Astrocyte of the hippocampus (primary cell): Measurements from ENCODE around the gene ARHGAP25.
"Not testable (repeated sequence)": the region's sequence is repeated elsewhere in the genome, so short reads cannot be mapped to it uniquely, and the experiment has no call there.

ENCODE experiments used
- DNase-seq: peaks from one replicate; pipeline ENCODE4 v3.0.0; 2011; ENCODE audit warnings: low read depth, low spot score

The ARHGAP25 gene

DNA sequence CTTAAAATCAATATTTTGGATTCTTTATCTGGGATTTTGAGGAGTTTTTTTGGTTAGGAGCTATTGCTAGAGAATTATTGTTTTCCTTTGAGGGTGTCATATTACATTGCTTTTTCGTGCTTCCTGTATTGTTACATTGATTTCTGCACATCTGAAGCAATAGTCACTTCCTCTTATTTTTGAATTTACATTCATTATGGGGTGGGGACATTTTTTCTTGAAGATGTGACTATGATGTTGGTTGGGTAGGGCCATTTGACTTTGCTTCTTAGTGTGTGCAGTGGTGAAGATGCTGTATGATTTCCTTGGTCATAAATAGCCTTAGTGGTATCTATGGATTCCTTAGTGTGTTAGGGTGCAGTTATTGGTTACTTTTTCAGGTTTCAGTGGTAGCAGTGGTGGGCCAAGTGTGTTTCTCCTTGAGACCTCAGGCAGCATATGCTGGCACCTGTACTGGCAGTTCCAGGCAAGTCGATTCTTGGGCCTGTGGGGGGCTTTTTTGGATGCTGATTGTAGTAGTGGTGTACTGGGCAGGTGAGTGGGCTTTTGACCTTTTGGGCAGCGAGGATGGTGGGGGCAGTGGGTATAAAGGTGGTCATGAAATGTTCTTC, 61.8 kb downstream of the ARHGAP25 start:
- DNase-seq, result no peak

DNA sequence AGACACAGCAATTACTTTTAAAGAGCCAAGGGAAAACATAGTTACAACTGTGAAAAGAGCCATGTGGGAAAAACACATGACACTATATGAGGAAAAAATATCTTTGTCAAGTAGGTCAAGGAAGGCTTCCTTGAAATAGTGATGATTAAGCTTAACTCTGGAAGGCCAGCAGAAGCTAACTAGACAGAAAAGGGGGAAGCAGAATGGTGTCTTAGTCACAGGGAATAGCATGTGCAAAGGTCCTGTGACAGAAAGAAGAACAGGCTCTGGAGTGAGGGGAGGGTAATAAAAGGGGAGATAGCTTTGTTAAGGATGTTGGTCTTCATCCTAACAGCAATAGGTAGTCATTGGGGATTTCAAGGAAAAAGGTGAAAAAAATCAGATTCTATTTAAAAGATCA, 64.0 kb downstream of the ARHGAP25 start:
- DNase-seq, result no peak

DNA sequence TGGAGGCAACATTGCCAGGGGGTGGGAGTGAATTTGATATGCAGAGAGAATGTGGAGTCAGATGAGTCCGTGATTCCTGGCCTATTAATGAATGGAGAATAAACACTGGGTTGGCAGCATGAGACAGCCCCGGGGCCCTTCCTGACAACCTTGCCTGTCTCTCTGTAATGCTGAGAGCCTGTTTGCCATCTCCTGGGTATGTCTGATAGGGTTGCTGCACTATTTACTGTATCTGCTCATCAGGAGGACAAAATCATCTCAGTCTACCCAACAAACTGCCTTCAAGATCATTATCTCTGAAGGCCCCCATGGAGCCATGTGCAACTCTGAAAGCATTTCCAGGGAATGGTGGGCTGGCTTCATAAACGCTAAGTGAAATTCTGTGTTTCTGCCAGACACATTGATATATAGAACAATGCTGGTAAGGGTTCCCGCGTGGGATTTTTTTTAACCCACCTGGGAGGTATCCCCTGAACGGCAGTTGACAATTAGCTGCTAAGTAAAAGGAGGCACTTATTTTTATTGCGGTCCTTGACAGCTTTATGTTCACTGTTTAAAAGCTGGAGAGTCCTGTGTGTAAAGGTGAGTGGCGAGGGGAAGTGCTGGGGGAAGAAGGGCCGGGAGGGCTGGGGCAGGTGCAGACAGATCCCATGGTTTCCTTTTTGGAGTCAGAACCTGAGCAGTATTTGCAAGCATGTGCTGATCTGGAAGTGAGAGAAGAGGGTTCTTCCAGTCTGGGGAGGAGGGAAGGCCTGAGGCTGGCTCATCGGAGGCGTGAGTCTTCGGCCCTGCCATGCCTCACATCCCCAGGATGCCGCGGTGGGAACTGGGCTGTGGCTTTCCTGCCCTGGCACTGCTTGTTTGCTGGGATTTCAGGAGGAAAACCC, 64.8 kb downstream of the ARHGAP25 start:
- no peak for DNase-seq

DNA sequence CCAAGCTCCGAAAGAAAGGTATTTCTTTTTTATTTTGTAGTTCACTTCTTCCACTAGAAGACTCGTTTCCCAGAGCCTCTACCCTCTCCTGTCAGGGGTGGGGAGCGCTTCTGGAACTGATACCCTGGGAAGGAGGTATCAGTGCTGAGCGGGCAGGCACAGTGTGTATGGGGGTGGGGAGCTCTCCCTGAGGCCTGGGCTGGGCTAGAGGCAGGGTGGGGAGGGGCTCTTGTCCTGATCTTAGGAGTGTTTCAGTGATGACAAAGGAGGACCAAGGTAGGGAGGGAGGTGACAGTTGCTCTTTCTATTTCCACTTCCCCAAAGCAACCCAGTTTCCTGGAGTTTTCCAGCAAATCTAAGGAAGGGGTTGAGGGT, 65.4 kb downstream of the ARHGAP25 start:
- DNase-seq, result no peak

DNA sequence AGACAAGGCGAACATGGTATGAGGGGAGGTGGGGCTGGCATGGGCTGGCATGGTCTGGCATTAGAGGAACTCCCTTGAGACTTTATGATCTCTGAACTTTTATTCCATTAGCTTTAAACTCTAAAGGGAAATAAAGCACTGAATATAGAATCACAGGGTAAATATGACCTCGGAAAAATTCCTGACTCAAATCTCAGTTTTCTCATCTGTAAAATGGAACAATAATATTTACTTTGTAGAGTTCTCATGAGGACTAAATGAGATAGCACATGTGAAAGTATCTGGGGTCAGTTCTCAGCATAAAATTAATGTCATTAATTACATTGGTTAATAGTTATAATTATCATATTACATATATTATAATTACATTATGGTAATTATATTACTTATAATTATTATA, 65.9 kb downstream of the ARHGAP25 start:
- DNase-seq, result no peak

DNA sequence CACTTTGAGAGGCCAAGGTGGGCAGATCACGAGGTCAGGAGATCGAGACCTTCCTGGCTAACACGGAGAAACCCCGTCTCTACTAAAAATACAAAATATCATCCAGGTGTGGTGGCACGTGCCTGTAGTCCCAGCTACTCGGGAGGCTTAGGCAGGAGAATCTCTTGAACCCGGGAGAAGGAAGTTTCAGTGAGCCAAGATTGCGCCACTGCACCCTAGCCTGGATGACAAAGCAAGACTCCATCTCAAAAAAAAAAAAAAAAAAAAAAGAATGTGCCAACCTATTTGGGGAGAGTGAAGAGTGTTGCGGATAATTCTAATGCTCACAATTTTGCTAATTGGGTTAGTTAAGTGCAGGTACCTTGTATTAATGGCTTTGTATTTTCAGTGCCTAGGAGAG, 67.5 kb downstream of the ARHGAP25 start:
- DNase-seq, result not testable (repeated sequence)

DNA sequence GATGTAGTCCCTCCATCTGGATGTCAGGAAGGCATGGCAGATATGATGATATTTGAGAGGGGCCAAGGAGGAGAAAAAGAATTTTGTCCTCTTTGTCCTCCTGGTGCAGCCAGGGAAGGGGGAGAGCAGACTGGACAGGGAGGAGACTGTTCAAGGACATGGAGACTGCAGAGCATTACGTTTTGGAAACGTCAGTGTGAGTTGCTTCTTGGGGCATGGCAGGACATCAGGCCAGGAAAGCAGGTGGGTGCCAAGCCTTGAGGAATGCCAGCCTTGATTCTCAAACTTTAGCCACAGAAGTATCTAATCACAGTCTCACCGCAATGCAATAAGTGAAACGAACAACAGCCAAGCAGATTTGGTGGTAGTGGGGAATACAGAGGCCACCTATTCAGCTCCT, 70.4 kb downstream of the ARHGAP25 start:
- DNase-seq, result no peak

DNA sequence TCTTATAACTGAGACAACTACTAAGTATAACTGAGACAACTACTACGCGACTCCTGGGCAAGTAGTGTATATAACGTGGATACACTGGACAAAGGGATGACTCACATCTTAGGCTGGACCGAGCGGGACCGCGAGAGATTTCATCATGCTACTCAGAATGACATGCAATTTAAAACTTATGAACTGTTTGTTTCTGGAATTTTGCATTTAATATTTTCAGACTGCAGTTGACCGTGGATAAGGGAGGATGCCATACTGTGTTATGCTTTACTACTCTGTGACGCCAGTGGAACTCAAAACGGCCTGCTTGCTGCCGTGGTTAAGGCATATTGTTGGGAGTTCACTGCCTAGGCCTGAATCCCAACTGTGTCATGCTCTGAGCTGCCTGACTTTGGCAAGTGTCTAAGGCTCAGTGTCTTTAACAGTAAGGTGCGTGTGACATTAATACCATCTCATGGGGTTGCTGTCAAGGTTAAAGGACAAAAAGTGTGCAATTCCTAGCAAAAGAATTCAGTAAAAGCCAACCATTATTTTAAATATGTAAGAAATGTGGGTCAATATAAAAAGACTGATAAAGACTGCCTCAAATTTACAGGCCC, 72.0 kb downstream of the ARHGAP25 start:
- DNase-seq, result peak; percentile 49

DNA sequence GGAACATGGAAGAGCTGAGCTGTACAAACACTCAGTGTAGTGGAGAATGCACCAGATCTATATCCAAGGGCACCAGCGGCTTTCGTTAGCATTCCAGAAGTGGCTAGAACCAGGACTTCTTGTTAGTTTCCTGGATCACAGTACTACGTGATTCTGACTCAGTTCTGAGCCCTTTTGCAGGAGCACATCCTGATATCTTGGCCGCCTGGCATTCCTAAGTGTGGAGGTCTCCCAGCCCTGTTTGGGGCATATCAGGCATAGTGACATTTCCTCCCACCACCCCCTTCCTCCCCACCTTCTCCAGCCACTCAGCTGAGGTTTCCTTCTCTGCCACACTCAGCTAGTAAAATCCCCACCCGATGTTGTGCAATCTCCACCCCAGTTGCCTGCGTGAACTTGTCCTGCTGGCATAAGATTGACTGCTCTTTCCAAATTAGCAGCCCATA, 73.2 kb downstream of the ARHGAP25 start:
- no peak for DNase-seq

DNA sequence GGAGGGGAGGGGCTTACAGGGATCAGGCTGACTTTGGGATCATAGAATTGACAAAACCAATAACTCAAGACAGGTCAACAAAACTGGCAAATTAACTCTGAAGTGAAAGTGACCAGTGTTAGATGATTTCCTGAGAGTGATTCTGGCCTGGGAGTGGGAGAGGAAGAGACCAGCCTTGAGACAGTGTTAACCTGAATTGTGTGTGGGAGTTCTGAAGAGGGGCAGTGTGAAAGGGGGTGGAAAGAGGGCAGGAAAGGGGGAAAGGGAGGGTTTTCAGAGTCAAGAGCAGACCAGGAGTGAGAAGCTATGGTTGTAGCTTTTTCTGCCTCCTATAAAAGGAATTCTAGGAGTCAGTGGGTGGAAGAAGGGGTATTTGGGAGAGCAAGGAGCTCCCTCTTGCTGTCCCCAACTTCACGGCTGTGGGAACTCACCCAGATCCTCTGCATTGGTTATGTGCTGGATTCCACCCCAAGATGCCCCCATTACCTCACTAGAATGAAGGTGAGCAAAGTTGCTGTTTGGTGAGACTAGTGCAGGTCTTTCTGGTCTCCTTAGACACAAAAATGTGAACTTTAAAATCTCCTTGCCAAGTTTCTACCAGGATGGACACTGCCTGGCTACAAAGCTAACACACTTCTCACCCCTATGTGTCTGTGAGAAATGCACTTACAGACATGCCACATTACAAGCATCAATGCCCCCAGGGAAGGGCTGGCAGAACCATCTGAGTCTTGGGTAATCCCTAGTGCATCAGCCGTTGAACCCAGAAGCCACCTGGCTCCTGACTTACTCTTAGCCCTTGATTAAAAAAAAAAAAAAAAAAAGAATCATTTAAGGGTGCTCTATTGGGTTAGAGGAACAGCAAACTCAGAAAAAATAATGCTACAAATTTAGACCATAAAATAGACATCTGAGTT, 75.0 kb downstream of the ARHGAP25 start:
- no peak for DNase-seq

DNA sequence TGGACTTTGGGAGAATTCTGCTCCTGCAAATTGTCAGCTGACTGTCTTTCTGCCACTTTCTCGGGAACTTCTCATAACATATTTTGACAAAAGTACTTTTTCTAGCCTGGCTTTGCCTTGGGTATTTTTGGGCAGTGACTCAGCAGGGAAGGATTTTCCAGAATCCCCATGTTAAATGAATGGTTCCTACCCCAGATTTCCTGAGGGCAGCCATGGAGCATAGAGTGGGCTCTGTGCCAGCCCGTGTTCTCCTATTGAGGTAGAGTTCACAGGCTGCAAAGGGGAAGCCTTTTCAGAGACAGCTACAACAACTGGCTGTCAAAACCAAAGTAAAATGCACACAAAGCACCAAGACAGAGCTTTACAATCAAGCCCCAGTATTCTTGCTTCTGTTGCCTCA, 76.8 kb downstream of the ARHGAP25 start:
- peak; percentile 60 for DNase-seq

DNA sequence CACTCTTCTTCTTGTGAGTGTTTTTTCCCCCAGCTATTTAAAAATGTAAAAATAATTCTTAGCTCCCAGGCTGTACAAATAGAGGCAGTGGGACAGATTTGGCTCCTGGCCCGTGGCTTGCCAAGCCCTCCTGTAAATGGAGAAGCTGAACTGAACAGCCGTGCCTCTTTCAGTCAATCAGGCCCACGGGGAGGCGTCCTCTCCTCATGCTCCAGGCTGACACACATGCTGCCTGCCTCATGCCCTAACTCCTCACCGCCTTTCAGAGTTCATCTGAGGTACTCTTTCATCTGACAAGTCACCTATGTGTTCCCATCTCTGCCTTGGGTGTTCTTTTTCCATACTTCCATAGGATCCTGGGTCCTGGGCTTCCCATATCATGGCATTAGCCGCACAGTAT, 77.6 kb downstream of the ARHGAP25 start:
- no peak for DNase-seq

DNA sequence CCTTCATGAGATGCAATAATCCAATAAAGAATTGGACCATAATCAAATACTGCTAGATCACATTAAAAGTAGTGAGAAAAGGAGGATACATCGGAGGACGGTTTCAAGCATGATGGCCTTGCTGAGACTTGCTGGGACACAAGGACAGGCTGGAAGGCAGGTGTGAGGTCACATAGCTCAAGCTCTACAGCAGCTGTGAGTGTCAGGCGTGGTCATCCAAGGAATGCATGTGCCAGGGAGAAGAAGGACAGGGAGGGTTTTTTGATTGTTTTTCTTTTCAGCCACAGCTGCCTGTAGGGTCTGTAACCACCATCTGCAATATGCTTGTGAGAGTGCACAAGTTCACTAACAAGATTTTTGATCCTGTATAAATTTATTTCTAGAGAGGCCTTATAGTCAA, 79.0 kb downstream of the ARHGAP25 start:
- DNase-seq, result no peak

DNA sequence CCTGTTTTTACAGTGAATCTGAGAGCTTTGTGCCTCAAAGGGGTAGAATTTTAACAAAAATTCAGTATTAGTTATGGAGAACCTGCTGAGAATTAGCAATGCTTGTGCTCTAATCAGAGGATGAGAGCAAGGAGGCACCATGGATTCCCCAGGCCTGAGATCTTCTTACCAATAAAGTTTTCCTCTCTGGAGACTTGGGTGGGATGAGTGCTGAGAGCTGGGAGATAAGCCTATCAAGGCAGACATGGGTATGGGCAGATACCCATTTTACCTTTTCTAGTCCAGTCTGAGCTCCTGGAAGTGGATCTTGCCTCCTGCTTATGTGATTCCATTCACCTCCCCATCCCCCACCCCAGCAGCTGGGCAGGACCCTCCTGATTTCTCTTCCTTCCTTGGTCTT, 82.7 kb downstream of the ARHGAP25 start:
- no peak for DNase-seq

DNA sequence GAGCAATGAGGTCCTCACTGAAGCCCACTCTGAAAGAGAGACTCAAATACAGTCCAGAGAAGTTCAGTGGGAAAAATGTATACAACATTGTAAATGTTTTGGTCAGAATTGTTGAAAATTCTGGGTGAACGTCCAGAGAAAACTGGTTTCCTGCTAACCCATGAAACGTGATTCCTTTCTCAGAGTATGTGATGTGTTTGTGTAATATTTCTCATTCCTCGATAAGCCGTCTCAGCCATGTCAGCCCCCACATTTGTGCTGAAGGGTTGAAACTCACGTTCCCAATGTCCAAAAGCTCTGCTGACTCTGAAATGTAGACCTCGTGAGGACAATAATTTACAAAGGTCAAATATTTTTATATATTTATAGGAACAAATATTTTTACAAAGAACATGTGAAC, 84.9 kb downstream of the ARHGAP25 start:
- DNase-seq, result no peak

DNA sequence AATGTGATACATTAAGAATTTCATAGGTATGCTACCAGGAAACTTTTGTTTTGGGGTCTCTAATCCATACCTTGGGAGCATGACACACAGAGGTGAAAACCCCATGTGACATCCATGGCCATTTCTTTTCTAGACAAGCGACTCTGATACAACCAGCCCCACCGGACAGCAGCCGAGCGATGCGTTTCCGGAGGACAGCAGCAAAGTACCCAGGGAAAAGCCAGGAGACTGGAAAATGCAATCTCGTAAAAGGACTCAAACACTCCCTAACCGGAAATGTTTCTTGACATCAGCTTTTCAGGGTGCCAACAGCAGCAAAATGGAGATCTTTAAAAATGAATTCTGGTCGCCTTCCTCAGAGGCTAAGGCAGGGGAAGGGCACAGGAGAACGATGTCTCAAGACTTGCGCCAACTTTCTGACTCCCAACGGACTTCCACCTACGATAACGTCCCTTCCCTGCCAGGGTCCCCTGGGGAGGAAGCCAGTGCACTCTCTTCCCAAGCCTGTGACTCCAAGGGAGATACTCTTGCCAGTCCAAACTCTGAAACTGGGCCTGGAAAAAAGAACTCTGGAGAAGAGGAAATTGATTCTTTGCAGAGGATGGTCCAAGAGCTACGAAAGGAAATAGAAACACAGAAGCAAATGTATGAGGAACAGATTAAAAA, 87.7 kb downstream of the ARHGAP25 start:
- DNase-seq, result no peak

DNA sequence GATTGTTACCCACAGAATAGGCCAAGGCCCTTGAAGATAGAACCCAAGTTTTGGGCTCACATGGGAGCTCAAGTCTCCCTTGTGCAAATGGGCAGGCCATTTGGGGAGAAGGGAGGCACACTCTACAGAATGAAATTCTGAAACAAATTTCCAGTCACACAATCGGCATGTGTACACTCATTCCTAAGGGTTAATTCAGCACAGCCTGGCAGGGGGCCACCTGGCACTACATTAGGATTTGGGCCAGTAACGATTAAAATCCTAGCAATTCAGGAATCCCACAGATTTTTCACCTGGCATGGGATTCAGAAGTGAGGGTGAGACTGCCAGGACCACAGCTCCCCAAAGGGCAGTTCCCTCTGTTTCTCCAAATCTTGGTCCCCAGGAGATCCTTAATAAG, 90.2 kb downstream of the ARHGAP25 start:
- peak; percentile 86 for DNase-seq

DNA sequence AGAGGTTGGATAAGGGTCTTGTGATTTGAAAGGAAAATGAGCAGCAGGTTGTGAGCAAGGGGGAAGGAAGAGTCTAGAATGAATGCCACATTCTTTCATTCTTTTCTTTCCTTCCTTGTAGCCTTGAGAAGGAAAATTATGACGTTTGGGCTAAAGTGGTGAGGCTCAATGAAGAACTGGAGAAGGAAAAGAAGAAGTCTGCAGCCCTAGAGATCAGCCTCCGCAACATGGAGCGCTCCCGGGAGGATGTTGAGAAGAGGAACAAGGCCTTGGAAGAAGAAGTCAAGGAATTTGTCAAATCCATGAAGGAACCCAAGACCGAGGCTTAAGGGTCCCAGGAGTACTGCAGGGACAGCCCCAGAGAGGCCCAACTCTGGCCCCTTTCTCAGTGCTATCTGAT, 91.3 kb downstream of the ARHGAP25 start:
- DNase-seq, result no peak

DNA sequence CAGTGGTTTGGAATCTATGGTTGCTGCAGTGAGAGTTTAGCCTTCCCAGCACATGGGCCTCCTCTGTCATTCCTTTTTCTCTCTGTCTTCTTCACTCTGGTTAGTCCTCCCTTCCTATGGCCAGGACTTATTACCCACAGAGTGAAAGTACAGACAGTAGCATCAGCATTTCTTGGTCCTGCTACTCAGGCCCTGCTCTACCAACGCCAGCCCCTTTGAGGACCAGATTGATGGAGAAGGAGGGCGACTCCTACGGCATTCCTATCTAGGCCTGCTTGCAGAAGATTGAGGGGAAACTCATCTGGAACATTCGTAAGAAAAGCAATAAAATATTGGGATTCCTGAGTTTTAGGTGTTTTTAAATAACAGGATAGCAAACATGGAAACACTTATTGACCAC, 93.1 kb downstream of the ARHGAP25 start:
- no peak for DNase-seq

DNA sequence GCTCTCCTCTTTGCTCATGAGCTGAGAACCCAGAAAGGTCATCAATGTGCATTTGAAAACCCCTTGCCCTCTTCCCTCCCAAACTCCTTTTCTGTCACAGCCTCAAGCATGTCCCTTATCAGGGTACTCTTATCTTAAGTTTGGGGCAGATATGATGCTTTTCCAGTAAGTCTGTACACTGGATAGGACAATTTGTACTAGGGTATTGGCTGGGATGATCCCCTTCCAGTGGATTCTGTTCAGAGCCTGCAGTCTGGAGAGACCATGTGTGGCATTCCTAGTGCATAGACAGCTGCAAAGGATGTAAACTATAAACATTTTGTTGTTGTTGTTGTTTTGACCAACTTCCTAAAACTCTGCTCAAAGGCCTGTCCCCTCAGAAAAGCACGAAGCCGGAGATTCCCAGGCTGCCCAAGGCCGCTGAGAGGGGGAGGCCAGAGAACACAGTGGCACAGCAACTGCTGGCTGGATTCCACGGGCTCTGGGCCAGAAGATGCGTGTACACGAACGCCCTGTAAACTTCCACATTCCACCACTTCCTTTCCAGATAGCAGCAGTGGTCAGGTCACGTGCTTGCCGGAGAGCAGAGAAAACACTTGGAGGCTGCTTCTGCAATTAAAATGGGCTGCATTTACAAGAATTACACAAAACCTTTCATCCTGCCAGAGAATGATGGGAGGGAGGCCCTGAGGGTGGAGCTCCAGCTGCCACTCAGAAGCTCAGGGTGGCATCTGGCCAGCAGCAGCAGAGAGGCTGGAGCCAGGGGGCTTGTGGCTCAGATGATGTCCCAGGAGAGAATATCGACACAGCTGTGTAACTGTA, 94.5 kb downstream of the ARHGAP25 start:
- DNase-seq, result peak; percentile 95
